Ramos (cell line): ENCODE measurements around the gene SDK2.

ENCODE experiments used
- in situ Hi-C: fragments of 300-500 bp; cut with MboI; formaldehyde crosslinking; loops from one replicate; pipeline ENCODE4 v1.14.3; 2022; ENCODE audit warnings: low sequenced_read_pairs; ENCODE audit not compliant: unreplicated experiment

The SDK2 gene

GRCh38 chr17:73520369-73520761, 123.9 kb downstream of the SDK2 start:
- in situ Hi-C loops: no loop called here

- in situ Hi-C loops: no loop called here
Observed at GRCh38 chr17:73519714-73520368, 124.4 kb downstream of the SDK2 start.

GRCh38 chr17:73519011-73519410, 125.2 kb downstream of the SDK2 start:
- in situ Hi-C loops: no loop called here

- in situ Hi-C loops: no loop called here
Observed at GRCh38 chr17:73516431-73516830, 127.8 kb downstream of the SDK2 start.

GRCh38 chr17:73514146-73514863, 129.9 kb downstream of the SDK2 start:
- in situ Hi-C loops: no loop called here

GRCh38 chr17:73513426-73513825, 130.8 kb downstream of the SDK2 start:
- in situ Hi-C loops: no loop called here

- in situ Hi-C loops: no loop called here
Observed at GRCh38 chr17:73511719-73512115, 132.5 kb downstream of the SDK2 start.

- in situ Hi-C loops: no loop called here
Observed at GRCh38 chr17:73510981-73511718, 133.1 kb downstream of the SDK2 start.

GRCh38 chr17:73508931-73509605, 135.2 kb downstream of the SDK2 start:
- in situ Hi-C loops: no loop called here

- in situ Hi-C loops: no loop called here
Observed at GRCh38 chr17:73508057-73508930, 136.0 kb downstream of the SDK2 start.

GRCh38 chr17:73506470-73507435, 137.5 kb downstream of the SDK2 start:
- in situ Hi-C loops: no loop called here

GRCh38 chr17:73503560-73503959, 140.7 kb downstream of the SDK2 start:
- in situ Hi-C loops: no loop called here

GRCh38 chr17:73500414-73500999, 143.7 kb downstream of the SDK2 start:
- in situ Hi-C loops: no loop called here

GRCh38 chr17:73498886-73499554, 145.2 kb downstream of the SDK2 start:
- in situ Hi-C loops: no loop called here

- in situ Hi-C loops: no loop called here
Observed at GRCh38 chr17:73498176-73498575, 146.1 kb downstream of the SDK2 start.

- in situ Hi-C loops: no loop called here
Observed at GRCh38 chr17:73497721-73498120, 146.5 kb downstream of the SDK2 start.

- in situ Hi-C loops: no loop called here
Observed at GRCh38 chr17:73496232-73496631, 148.0 kb downstream of the SDK2 start.

- in situ Hi-C loops: no loop called here
Observed at GRCh38 chr17:73495641-73496040, 148.6 kb downstream of the SDK2 start.
